Brain microvascular endothelial cell (primary cell): ENCODE measurements around the gene ADK.

ENCODE experiments used
- DNase-seq: peaks from one replicate; pipeline ENCODE4 v3.0.0-alpha.2; 2020
- H3K27ac ChIP-seq: fragments of 250-450 bp; sonication (Bioruptor Pico); 2 replicates; pipeline ENCODE4 v1.5.1; 2020; ENCODE audit warnings: mild to moderate bottlenecking, moderate library complexity
- H3K27me3 ChIP-seq: fragments of 250-450 bp; sonication (Bioruptor Pico); replicated peaks from 2 replicates; pipeline ENCODE4 v1.5.1; 2020; ENCODE audit warnings: mild to moderate bottlenecking
- H3K36me3 ChIP-seq: fragments of 250-450 bp; sonication (Bioruptor Pico); replicated peaks from 2 replicates; pipeline ENCODE4 v1.5.1; 2020; ENCODE audit warnings: mild to moderate bottlenecking
- H3K4me3 ChIP-seq: 2 replicates; pipeline ENCODE4 v1.5.1; 2011; ENCODE audit warnings: low read depth, mild to moderate bottlenecking, control low read depth, low read length, moderate library complexity
- in situ Hi-C: cut with HindIII; loops from 2 replicates; pipeline ENCODE4 v1.10.0; 2017; ENCODE audit warnings: low sequenced_read_pairs, low pct_ligation_motif_present
- TF ChIP-seq, protein P1 (sequence below): IDR thresholded peaks from 2 replicates; pipeline ENCODE4 v1.5.1; 2011; ENCODE audit warnings: low read depth, mild to moderate bottlenecking, moderate library complexity, low read length, control low read depth, inconsistent platforms; ENCODE audit errors: missing control alignments

ADK gene

GRCh38 chr10:74167443-74167842 is 16.4 kb downstream of the ADK start:
- Histone ChIP-seq H3K27me3 (no peaks in the 10 kb centered on the region), H3K27ac (no peak overlapping the region), H3K36me3 (no peaks in the 10 kb centered on the region), H3K4me3 (no peak overlapping the region)
- TF ChIP-seq, protein P1, sequence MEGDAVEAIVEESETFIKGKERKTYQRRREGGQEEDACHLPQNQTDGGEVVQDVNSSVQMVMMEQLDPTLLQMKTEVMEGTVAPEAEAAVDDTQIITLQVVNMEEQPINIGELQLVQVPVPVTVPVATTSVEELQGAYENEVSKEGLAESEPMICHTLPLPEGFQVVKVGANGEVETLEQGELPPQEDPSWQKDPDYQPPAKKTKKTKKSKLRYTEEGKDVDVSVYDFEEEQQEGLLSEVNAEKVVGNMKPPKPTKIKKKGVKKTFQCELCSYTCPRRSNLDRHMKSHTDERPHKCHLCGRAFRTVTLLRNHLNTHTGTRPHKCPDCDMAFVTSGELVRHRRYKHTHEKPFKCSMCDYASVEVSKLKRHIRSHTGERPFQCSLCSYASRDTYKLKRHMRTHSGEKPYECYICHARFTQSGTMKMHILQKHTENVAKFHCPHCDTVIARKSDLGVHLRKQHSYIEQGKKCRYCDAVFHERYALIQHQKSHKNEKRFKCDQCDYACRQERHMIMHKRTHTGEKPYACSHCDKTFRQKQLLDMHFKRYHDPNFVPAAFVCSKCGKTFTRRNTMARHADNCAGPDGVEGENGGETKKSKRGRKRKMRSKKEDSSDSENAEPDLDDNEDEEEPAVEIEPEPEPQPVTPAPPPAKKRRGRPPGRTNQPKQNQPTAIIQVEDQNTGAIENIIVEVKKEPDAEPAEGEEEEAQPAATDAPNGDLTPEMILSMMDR, result no peak
- in situ Hi-C loops, result no loop called here
- DNase-seq, result no peak

- in situ Hi-C loops, result no loop called here
- TF ChIP-seq, protein P1, result no peak
- no peaks in the 10 kb centered on the region for H3K36me3 ChIP-seq
- DNase-seq, result peak; percentile 26
- no peak overlapping the region for H3K4me3 ChIP-seq
- H3K27ac ChIP-seq, result no peak overlapping the region
- H3K27me3 ChIP-seq, result no peaks in the 10 kb centered on the region
Measured at GRCh38 chr10:74171625-74172024, 20.6 kb downstream of the ADK start.

- no peaks in the 10 kb centered on the region for H3K27me3 ChIP-seq
- in situ Hi-C loops, result no loop called here
- H3K27ac ChIP-seq, result no peak overlapping the region
- H3K36me3 ChIP-seq, result no peaks in the 10 kb centered on the region
- H3K4me3 ChIP-seq, result no peak overlapping the region
- no peak for DNase-seq
- TF ChIP-seq, protein P1, result no peak
Measured at GRCh38 chr10:74174521-74174920, 23.5 kb downstream of the ADK start.

DNA sequence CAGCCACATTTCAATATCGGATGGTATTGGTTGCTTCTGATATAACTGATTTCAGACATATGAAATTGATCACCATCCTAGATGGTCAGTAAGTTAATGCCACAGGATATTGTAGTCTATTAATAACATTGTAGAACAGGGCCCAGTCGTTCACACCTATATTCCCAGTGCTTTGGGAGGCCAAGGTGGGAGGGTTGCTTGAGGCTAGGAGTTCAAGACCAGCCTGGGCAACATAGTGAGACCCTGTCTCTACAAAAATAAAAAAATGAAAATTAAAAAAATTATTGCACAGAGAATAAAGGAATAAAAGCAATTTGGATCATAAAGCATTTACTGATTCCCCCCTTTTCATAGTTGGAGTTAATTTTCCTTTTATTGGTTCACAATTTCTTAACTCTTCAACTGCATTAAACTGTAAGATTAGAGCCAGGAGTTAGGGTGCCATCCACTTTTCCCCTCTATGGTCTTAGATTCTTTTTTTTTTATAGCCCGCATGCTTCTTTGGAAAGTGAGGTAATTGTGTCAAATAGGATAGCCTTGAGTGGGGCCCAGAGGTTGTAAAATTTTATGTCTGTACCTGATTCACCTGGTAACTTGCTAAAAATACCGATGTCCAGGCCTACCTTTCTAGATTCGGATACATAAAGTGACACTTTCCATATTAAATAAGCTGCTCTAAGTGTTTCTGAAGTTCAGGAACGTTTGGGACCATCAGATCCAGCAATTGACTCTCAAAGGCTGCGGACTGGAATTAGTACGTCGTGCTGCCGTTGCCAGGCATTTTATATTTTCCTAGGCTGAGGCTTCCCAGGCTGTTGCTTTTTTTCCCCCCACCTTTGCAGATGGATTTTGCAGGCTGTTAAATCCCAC is 24.7 kb downstream of the ADK start:
- Histone ChIP-seq H3K27ac (peak overlapping the region; percentile 81), H3K4me3 (peak overlapping the region; percentile 96), H3K27me3 (no peaks in the 10 kb centered on the region), H3K36me3 (no peaks in the 10 kb centered on the region)
- no peak for DNase-seq
- in situ Hi-C loops, result no loop called here
- TF ChIP-seq, protein P1, result no peak

GRCh38 chr10:74176380-74177139 is 25.5 kb downstream of the ADK start:
- H3K4me3 ChIP-seq, result peak overlapping the region; percentile 96
- no peaks in the 10 kb centered on the region for H3K36me3 ChIP-seq
- H3K27me3 ChIP-seq, result no peaks in the 10 kb centered on the region
- in situ Hi-C loops, result no loop called here
- peak; percentile 88 for DNase-seq
- TF ChIP-seq, protein P1, result no peak
- H3K27ac ChIP-seq, result peak overlapping the region; percentile 81
